ENCODE measurements around the gene GNA12. TPM values are rescaled to one million over a fixed set of nuclear protein-coding genes. Genes with fewer than 3 reads are reported as not detected.

Gene GNA12
- total and polyA plus RNA-seq, 4 experiments from 2014 or later: 4.4 to 16.6 (median 12.6) TPM

GRCh38 chr7:2771274-2771731, 72.8 kb downstream of the GNA12 start:
- POLR2A ChIA-PET (ENCODE audit: partially characterized antibody): no interaction called here
- H3K4me3 Mint-ChIP-seq: no peak overlapping the region
- Histone ChIP-seq H3K9me3 (ENCODE audit: control insufficient read depth in 1 of 2, low read length in 2 of 2) (no peaks in the 10 kb centered on the region), H3K4me1 (ENCODE audit: insufficient read depth, low read length) (no peaks in the 10 kb centered on the region), H3K4me3 (ENCODE audit: low read length in 2 of 2) (no peak overlapping the region), H3K27ac (ENCODE audit: low read depth, low read length) (no peak overlapping the region), H3K27me3 (ENCODE audit: insufficient read depth, low read length) (no peaks in the 10 kb centered on the region), H3K36me3 (ENCODE audit: insufficient read depth, low read length) (no peaks in the 10 kb centered on the region)
- peaks cover 8 to 27% of the 10 kb centered on the region in 2 donors for H3K36me3 Mint-ChIP-seq
- peaks cover 0 to 6% (median 2%) of the 10 kb centered on the region in 4 donors for H3K4me1 Mint-ChIP-seq
- CTCF ChIA-PET (ENCODE audit: partially characterized antibody): interaction anchor here (0.8 kb wide), 1 partner anchor 61 kb away, joined by 3 read pairs; no protein-coding TSS in a partner anchor
- no peaks in the 10 kb centered on the region for H3K27me3 Mint-ChIP-seq
- no peaks in the 10 kb centered on the region for H3K9me3 Mint-ChIP-seq
- H3K27ac Mint-ChIP-seq: no peak overlapping the region
- intact Hi-C loops (cut with micrococcal nuclease): no loop called here
- DNase-seq: no peak

GRCh38 chr7:2764621-2765020, 79.5 kb downstream of the GNA12 start:
- no peak for DNase-seq
- Histone ChIP-seq H3K4me1 (ENCODE audit: insufficient read depth, low read length) (peaks cover 4% of the 10 kb centered on the region), H3K36me3 (ENCODE audit: insufficient read depth, low read length) (no peaks in the 10 kb centered on the region), H3K27ac (ENCODE audit: low read depth, low read length) (no peak overlapping the region), H3K4me3 (ENCODE audit: low read length in 2 of 2) (no peak overlapping the region), H3K27me3 (ENCODE audit: insufficient read depth, low read length) (no peaks in the 10 kb centered on the region), H3K9me3 (ENCODE audit: control insufficient read depth in 1 of 2, low read length in 2 of 2) (no peaks in the 10 kb centered on the region)
- H3K4me3 Mint-ChIP-seq: no peak overlapping the region
- ChIA-PET POLR2A (ENCODE audit: partially characterized antibody) (no interaction called here), CTCF (ENCODE audit: partially characterized antibody) (no interaction called here)
- H3K27me3 Mint-ChIP-seq: no peaks in the 10 kb centered on the region
- H3K36me3 Mint-ChIP-seq: peaks cover 3 to 8% of the 10 kb centered on the region in 2 donors
- intact Hi-C loops (cut with micrococcal nuclease): no loop called here
- H3K4me1 Mint-ChIP-seq: peaks cover 7 to 12% (median 8%) of the 10 kb centered on the region in 4 donors
- no peak overlapping the region for H3K27ac Mint-ChIP-seq
- H3K9me3 Mint-ChIP-seq: no peaks in the 10 kb centered on the region

DNA sequence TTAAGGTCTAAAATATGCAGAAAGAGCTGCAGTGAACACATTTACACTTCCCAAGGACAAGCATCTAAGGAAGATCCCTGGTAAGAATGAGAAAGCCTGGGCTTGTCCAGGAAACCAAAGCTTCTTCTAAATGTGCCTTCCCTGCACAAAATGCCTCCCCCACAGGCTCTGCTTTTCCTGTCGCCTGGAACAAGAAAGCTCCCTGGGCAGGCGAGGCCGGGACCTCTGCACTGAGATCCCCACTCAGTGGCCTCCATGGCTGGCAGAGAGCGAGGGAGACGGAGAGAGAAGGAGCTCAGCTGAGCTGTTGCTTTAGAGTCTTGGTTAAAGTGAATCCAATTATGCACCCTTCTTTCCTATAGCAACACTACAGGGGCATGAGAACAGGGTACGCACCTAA, 80.5 kb downstream of the GNA12 start:
- Mint-ChIP-seq H3K27me3 (no peaks in the 10 kb centered on the region), H3K4me1 (peaks cover 14 to 23% (median 14%) of the 10 kb centered on the region in 4 donors), H3K4me3 (no peak overlapping the region), H3K36me3 (peaks cover 3 to 7% of the 10 kb centered on the region in 2 donors), H3K27ac (no peak overlapping the region), H3K9me3 (no peaks in the 10 kb centered on the region)
- no peak for DNase-seq
- Histone ChIP-seq H3K9me3 (ENCODE audit: control insufficient read depth in 1 of 2, low read length in 2 of 2) (no peaks in the 10 kb centered on the region), H3K4me1 (ENCODE audit: insufficient read depth, low read length) (peaks cover 11% of the 10 kb centered on the region), H3K36me3 (ENCODE audit: insufficient read depth, low read length) (no peaks in the 10 kb centered on the region), H3K4me3 (ENCODE audit: low read length in 2 of 2) (no peak overlapping the region), H3K27ac (ENCODE audit: low read depth, low read length) (no peak overlapping the region), H3K27me3 (ENCODE audit: insufficient read depth, low read length) (no peaks in the 10 kb centered on the region)
- ChIA-PET POLR2A (ENCODE audit: partially characterized antibody) (interaction anchor here (0.6 kb wide), 1 partner anchor 380 kb away, joined by 7 read pairs; no protein-coding TSS in a partner anchor), CTCF (ENCODE audit: partially characterized antibody) (no interaction called here)
- intact Hi-C loops (cut with micrococcal nuclease): no loop called here

GRCh38 chr7:2761801-2762497, 82.2 kb downstream of the GNA12 start:
- no peak for DNase-seq
- Histone ChIP-seq H3K9me3 (ENCODE audit: control insufficient read depth in 1 of 2, low read length in 2 of 2) (no peaks in the 10 kb centered on the region), H3K4me1 (ENCODE audit: insufficient read depth, low read length) (peaks cover 24% of the 10 kb centered on the region), H3K27ac (ENCODE audit: low read depth, low read length) (no peak overlapping the region), H3K27me3 (ENCODE audit: insufficient read depth, low read length) (no peaks in the 10 kb centered on the region), H3K4me3 (ENCODE audit: low read length in 2 of 2) (no peak overlapping the region), H3K36me3 (ENCODE audit: insufficient read depth, low read length) (no peaks in the 10 kb centered on the region)
- peak overlapping the region in 1 of 7 donors; percentile 70 for H3K27ac Mint-ChIP-seq
- peaks cover 23 to 36% (median 27%) of the 10 kb centered on the region in 4 donors for H3K4me1 Mint-ChIP-seq
- POLR2A ChIA-PET (ENCODE audit: partially characterized antibody): no interaction called here
- H3K4me3 Mint-ChIP-seq: no peak overlapping the region
- H3K36me3 Mint-ChIP-seq: peaks cover 5 to 7% of the 10 kb centered on the region in 2 donors
- H3K9me3 Mint-ChIP-seq: no peaks in the 10 kb centered on the region
- intact Hi-C loops (cut with micrococcal nuclease): no loop called here
- CTCF ChIA-PET (ENCODE audit: partially characterized antibody): interaction anchor here (0.6 kb wide), 1 partner anchor 261 kb away, joined by 3 read pairs; no protein-coding TSS in a partner anchor
- no peaks in the 10 kb centered on the region for H3K27me3 Mint-ChIP-seq

- ChIA-PET POLR2A (ENCODE audit: partially characterized antibody) (no interaction called here), CTCF (ENCODE audit: partially characterized antibody) (no interaction called here)
- H3K27ac ChIP-seq (ENCODE audit: low read depth, low read length): no peak overlapping the region
- Mint-ChIP-seq H3K27me3 (no peaks in the 10 kb centered on the region), H3K4me1 (peaks cover 23 to 36% (median 27%) of the 10 kb centered on the region in 4 donors), H3K36me3 (peaks cover 7 to 14% of the 10 kb centered on the region in 2 donors), H3K4me3 (no peak overlapping the region), H3K9me3 (no peaks in the 10 kb centered on the region), H3K27ac (no peak overlapping the region)
- no peaks in the 10 kb centered on the region for H3K9me3 ChIP-seq (ENCODE audit: control insufficient read depth in 1 of 2, low read length in 2 of 2)
- H3K4me3 ChIP-seq (ENCODE audit: low read length in 2 of 2): no peak overlapping the region
- no peaks in the 10 kb centered on the region for H3K27me3 ChIP-seq (ENCODE audit: insufficient read depth, low read length)
- peaks cover 24% of the 10 kb centered on the region for H3K4me1 ChIP-seq (ENCODE audit: insufficient read depth, low read length)
- intact Hi-C loops (cut with micrococcal nuclease): no loop called here
- no peaks in the 10 kb centered on the region for H3K36me3 ChIP-seq (ENCODE audit: insufficient read depth, low read length)
- no peak for DNase-seq
These were observed 82.9 kb downstream of the GNA12 start for GRCh38 chr7:2761131-2761624.

- Mint-ChIP-seq H3K36me3 (peaks cover 13 to 20% of the 10 kb centered on the region in 2 donors), H3K9me3 (no peaks in the 10 kb centered on the region), H3K4me1 (peaks cover 23 to 36% (median 27%) of the 10 kb centered on the region in 4 donors), H3K4me3 (no peak overlapping the region), H3K27me3 (no peaks in the 10 kb centered on the region), H3K27ac (peak overlapping the region in 1 of 7 donors; percentile 81)
- DNase-seq: no peak
- Histone ChIP-seq H3K9me3 (ENCODE audit: control insufficient read depth in 1 of 2, low read length in 2 of 2) (no peaks in the 10 kb centered on the region), H3K27me3 (ENCODE audit: insufficient read depth, low read length) (no peaks in the 10 kb centered on the region), H3K36me3 (ENCODE audit: insufficient read depth, low read length) (no peaks in the 10 kb centered on the region), H3K27ac (ENCODE audit: low read depth, low read length) (no peak overlapping the region), H3K4me1 (ENCODE audit: insufficient read depth, low read length) (peaks cover 24% of the 10 kb centered on the region), H3K4me3 (ENCODE audit: low read length in 2 of 2) (no peak overlapping the region)
- POLR2A ChIA-PET (ENCODE audit: partially characterized antibody): interaction anchor here (1.0 kb wide), 1 partner anchor 105 kb away, joined by 3 read pairs; no protein-coding TSS in a partner anchor
- CTCF ChIA-PET (ENCODE audit: partially characterized antibody): interaction anchor here (1.0 kb wide), 1 partner anchor 42 kb away, joined by 3 read pairs; no protein-coding TSS in a partner anchor
- intact Hi-C loops (cut with micrococcal nuclease): no loop called here
These were observed 83.8 kb downstream of the GNA12 start for GRCh38 chr7:2760098-2760889.

DNA sequence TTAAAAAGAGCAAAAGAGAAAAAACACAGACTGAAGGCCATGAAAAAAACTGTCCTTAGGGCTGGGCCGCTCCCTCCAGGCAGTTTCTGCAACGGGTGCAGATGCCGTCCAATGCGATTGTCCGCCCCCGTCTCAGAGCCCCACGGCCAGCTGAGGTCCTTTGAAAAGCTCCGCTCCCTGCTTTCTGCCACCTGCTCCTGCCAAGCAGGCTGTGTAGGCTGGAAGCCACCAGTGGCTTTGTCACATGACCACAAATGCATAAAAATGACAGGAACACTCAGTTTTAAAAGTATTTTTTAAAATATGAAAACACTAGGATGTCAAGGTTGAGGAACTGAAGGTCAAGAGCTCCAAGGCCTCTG, 84.4 kb downstream of the GNA12 start:
- H3K27me3 Mint-ChIP-seq: no peaks in the 10 kb centered on the region
- no peak overlapping the region for H3K4me3 Mint-ChIP-seq
- H3K4me1 Mint-ChIP-seq: peaks cover 23 to 36% (median 27%) of the 10 kb centered on the region in 4 donors
- Histone ChIP-seq H3K27me3 (ENCODE audit: insufficient read depth, low read length) (no peaks in the 10 kb centered on the region), H3K36me3 (ENCODE audit: insufficient read depth, low read length) (no peaks in the 10 kb centered on the region), H3K27ac (ENCODE audit: low read depth, low read length) (no peak overlapping the region), H3K4me3 (ENCODE audit: low read length in 2 of 2) (no peak overlapping the region), H3K4me1 (ENCODE audit: insufficient read depth, low read length) (peaks cover 24% of the 10 kb centered on the region), H3K9me3 (ENCODE audit: control insufficient read depth in 1 of 2, low read length in 2 of 2) (no peaks in the 10 kb centered on the region)
- peak overlapping the region in 1 of 7 donors; percentile 42 for H3K27ac Mint-ChIP-seq
- intact Hi-C loops (cut with micrococcal nuclease): no loop called here
- POLR2A ChIA-PET (ENCODE audit: partially characterized antibody): interaction anchor here (1.0 kb wide), 1 partner anchor 105 kb away, joined by 3 read pairs; no protein-coding TSS in a partner anchor
- H3K9me3 Mint-ChIP-seq: no peaks in the 10 kb centered on the region
- CTCF ChIA-PET (ENCODE audit: partially characterized antibody): interaction anchor here (1.0 kb wide), 1 partner anchor 41 kb away, joined by 3 read pairs; no protein-coding TSS in a partner anchor
- no peak for DNase-seq
- peaks cover 14 to 23% of the 10 kb centered on the region in 2 donors for H3K36me3 Mint-ChIP-seq
